Stimulated activated CD4-positive, alpha-beta T cell treated with anti-CD3 and anti-CD28 coated beads, Interleukin-4, amount 100 ng/mL, for 24 hours (primary cell): ENCODE data around the gene XXYLT1.

Experiments used
- DNase-seq: peaks from one replicate; pipeline ENCODE4 v3.0.0-alpha.2; 2020

XXYLT1 gene

DNA sequence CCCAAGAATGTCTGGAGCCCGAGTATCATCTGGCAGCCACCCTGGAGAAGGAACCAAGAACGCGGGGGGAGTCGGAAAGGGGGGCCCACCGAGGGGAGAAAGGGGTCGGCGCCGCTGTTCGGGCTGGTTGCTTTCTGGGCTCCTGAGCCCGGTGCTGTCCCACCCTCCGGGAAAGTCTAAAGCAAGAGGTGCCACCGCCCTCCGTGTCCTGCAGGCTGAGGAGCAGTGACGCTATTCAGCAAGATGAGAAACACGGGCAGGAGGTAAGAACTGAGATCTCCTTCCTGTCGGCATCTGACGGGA is 234.8 kb downstream of the XXYLT1 start:
- DNase-seq, result no peak

DNA sequence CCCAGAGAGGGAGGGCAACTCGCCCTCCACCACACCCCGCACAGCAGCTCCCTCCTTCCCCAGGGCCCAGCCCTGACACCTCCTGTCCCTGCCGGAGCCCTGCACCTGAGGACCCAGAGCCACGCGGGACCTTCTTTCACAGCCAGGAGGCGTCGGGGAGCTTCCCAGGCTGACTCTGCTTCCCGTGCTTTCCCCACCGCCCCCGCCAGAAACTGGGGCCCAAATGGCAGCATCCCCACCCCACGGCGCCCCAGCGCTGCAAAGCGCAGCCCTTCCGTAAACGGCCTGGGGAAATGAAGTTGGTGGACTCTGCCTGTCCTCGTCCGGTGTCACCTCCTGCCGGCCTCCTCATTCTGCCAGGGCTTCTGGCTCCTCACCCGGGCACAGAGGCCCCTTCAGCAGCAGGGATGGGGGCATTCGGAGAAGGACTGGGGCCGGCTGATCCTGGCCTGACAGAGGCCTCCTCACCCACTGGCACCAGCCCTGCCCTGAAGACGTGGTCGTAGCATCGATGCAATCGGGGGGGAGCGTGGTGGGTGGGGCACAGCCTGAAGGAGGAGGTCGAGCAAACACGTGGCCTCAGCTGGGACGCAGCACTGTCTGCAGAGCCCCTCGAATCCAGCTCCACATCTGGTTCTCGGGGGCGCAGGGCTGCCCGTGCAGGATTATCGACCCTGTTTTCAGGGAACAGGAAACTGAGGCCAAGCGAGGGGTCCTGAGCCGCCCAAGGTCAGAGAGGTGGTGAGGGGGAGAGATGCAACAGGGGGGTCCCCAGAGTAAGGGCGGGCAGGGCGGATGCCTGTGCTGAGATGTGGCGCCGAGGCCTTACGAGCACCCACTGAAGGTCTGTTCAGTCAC is 235.4 kb downstream of the XXYLT1 start:
- DNase-seq, result no peak

DNA sequence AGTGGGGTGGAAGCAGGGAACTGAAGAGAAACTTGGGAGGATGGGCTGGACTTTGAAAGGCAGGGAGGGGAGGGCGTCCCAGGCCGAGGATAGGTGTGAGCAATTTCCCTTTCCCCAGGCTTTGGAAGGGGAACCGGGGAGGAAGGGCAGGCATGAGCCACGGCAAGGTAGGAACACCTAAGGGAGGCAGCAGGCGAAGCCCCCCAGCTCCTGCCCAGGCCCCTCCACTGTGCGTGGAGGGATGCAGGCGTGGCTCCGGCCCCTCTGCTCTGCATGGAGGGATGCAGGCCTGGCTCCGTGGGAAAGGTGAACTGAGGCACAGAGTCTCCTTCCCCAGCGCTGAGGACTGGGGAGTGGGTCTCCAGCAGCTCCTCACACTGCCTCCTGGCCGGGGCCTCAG is 236.4 kb downstream of the XXYLT1 start:
- no peak for DNase-seq

DNA sequence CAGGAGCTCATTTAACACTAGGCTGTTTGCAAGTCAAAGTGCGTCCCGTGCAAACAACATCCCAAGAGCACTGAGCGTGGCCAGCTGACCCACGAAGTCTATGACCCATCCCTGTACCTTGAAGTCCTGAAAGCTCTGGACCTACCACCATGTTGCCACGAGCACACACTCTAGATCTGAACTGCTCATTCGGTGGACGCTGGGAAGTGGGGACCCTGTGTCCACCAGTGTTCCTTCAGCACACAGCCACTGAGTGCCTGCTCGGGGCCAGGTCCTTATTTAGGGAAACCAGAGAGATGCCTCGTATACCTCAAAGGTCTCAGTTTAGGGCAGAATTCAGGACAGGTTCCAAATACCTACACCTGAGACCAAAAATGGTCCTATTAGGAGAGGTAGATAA is 236.9 kb downstream of the XXYLT1 start:
- no peak for DNase-seq

DNA sequence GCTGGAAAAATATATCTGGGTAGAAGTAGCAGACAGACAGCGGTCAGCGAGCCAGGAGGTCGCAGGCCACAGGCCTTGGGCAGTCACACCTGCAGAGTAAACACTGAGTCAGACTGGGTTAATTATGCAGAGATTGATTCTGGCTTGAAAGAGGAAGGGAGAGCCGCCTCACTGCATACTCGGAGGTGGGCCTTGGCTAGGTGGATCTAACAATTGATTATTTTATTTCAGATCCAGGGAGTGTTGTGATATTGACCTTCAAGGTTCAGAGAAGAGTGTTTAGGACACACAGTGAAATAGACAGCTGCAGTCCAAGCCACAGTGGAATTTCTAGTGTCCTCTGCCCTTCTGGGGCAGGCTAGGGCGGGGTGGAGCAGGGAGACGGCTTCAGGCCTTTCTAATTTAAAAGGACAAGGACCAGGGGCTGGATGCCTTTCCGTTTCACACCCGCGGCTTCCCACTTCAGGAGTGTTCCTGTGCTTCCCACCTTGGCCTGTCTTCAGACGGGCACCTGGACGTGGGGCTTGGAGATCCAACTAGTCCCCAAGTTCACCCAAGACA is 237.3 kb downstream of the XXYLT1 start:
- DNase-seq, result no peak

DNA sequence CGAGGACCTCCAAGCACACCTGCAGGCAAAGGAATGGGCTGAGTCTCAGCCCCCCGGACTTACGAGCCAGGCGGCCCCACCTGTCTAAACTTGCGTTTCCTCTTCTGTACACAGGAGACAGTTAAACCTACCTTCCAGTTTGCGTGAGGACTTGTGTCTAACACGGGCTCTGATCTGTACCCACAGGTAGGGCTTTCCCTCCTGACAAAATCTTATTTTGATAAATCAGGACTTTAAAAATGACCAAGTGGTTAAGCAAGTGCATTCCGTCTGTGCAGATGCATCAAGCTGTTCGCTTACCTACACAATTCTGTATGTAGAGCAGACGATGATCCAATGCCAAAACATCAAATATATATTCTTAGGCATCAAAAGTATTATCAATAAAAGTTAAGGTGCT is 238.0 kb downstream of the XXYLT1 start:
- no peak for DNase-seq

DNA sequence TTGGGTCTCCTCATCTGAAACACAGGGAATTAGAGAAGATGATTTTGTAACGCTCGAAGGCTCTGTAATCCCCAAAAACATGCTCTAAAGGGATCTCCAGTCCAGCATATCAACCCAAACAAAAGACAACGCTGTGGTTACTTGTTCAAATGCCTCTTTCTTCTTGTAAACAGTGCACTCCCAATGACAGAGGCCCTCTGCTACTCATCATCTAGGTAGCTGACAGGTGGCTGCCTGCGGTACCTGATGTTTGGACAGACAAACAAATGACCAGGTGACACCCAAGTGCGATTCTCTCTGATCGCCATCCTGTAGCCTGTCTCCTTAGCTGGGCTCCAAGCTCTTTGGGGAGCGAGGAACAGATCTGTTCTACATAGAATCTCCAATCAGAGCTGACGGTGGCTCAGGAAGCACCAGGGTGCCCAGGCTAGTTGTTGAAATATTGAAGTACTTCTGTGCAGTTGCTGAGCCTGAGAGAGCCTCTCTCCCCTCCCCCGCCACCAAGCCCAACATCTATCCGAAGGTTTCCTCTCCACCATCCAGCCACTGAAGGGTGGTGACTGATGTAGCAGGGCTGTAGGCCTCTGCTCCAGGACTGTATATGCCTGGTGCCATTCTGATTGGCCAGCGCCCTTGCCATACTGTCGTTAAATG is 238.7 kb downstream of the XXYLT1 start:
- no peak for DNase-seq

DNA sequence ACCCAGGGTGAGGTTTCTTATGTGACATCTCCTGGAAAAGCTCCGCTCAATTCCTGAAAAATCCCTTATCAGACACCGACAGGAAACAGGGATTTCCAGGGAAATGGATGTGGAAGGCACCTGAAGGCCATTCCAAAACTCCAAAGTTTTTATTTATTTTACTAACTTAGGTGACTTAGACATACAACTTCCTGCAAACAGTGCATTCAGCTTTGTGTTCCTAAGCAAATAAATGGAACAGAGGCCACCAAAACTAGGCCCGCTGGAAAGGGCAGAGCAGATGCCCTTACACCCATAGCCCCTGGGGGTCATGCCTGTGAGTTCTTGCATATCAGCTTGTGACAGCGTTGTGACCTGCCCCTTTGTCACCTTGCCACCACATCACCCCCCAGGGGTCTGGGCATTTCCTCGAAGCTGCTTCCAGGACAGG is 239.4 kb downstream of the XXYLT1 start:
- no peak for DNase-seq

DNA sequence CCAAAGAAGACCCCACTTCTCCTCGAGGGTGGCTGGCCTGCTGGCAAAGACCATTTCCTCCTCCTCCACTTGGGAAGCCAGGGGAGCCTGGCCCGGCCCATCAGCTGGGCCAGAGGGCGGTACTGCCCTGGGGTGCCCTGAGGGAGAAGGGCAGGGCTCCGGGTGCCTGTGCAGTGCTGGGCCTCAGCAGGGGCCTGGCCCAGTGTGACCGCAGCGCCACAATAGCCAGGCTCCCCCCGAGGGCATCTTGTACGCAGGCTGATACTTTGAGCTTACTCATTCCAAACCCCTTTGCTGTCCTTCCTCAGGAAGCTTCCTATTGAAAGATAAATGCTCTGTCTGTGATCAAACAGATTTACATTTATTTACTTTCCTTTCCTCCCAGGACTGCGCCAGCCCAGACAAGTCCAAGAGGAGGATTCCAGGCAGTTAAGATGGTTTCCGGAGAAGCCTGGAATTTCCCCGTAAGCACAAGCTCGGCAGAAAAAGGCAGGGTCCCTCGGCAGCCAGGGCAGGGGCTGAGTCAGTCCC is 240.1 kb downstream of the XXYLT1 start:
- no peak for DNase-seq

DNA sequence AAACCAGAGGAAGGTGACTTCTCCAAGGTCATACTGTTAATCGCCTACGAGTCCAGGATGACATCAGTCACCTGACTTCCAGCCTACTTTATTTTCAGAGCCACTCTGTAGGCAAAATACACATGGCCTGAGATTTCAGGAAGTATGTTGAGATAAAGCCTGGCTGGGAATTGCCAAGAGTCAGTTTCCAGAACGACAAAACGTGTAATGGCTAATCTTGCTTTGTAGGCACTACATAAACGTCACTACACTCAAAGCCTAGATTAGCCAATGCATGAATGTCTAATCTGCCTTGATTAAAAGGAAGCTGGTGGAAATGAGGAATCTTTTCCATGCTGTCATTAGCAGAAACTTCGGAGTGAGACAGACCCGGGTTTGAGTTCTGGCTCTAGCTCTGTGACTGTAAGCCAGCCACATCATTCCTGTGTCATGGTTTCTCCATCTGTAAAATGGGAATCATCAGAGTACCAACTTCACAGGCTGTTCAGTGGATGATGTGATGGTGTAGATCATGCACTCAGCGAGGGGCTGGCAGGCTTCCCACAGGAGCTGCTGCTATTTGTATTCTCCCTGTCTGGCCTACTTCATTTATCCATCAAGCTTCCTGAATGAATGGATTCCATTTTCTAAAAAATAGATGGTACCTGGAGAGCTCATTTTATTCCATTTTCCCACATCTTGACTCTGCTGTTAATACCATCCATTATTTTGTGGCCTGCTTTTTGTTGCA is 241.9 kb downstream of the XXYLT1 start:
- DNase-seq, result no peak

DNA sequence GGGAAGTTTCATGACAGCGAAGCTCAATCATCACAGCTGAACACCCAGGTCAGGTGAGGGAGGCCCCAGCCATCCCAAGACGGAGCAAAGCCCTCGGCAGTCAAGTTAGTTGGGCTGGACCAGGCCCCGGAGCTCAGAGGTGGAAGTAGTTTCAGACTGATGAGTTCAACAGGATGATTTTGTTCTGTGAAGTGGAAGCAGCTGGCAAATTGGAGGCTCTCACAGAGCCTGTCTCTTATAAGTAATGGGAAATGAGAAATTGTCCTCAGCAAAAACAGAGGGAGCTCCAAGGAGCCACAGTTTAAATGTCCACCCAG is 245.1 kb downstream of the XXYLT1 start:
- DNase-seq, result no peak

DNA sequence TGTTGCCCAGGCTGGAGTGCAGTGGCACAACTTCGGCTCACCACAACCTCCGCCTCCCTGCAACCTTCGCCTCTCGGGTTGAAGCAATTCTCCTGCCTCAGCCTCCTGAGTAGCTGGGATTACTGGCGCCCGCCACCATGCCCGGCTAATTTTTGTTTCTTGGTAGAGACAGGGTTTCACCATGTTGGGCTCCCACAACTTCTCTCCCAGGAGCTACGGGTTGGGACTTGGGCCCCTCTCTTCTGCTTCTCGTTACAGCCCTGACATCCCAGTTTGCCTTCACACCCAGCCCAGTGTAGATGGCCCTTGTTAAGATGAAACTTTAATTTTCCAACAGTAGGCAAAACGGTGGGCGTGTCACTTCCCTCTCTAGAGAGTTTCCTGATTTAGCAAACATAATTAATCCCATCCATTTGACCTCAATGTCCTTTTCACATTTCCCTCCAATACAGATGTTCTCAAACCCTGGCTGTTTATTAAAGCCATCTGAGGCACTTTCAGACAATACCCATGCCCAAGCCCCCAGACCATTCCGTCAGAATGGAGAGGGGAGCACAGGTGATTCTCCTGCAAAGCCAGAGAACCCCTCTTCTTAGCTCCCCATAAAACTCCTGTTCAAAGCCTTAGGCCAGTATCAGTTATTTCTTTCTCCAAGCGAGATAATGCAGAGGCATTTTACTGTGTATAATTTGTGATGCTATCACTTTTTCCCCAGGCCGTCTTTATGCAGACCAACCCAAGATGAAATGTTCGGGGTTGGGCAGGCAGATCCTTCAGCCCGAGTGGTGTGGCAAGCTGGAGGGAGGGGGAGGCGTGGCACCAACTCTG is 245.7 kb downstream of the XXYLT1 start:
- DNase-seq, result no peak

DNA sequence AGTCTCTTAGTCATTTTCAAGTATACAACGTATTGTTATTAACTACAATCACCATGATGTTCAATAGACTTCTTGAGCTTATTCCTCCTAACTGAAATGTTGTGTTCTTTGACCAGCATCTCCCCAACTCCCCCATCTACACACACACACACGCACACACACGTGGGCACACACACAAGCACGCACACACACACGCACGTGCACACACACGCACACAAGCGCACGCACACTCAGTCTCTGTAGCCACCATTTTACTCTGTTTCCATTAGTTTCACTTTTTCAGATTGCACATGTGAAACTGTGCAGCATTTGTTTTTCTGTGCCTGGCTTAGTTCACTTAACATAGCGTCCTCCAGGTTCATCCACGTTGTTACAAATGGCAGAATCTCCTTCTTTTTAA is 247.0 kb downstream of the XXYLT1 start:
- no peak for DNase-seq

DNA sequence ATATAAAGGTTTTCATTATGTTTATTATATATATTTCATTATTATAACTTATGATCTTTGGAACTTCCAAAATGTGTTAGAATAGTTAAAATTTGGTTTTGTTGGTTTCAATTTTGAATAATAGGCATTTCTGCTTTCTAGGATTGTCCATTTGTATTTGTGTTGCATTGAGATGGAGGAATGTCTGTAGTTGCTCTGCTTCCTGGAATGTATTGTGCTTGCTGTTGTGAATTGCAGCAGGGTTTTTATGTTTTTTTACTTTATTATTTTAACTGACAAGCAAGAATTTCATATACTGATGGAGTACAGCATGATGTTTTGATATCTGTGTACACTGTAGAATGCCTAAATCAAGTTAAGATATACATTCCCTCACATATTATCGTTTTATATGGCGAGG is 247.4 kb downstream of the XXYLT1 start:
- DNase-seq, result no peak

DNA sequence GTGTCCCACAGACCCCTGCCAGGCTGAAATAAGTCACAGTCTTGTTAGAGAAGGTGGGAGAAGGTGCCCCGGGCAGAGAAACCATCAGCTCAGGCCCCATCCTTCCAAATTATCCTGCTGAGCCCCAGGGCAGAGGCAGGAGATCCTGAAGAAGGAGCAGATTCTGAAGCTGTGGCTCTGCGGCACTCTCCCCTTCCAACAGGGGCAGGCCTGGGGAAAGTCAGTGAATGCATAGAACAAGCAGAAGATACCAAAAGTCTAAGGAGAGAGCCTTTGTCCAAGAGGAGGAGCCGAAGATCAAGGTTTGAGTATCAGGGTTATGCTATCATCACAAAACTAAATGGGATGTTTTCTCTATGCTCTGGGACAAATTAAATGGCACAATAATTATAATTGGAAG is 249.3 kb downstream of the XXYLT1 start:
- DNase-seq, result no peak

DNA sequence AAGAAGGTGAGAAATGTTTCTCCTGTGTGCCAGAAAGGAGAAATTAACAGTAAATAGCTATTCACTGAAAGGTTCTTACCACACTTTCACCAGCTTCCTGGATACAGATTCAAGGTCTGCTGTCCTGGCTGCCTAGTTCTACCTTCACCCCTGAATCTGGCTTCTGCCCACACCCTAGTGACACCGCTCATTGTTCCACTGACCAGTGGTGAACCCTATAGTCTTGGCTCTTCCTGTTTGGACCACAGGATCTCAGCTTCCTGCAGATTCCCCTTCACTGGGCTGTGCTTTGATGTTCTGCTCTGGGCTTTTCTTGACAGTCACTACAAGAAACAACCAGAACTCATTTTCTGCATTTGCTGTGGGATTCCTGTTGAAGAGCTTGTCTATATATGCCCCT is 250.0 kb downstream of the XXYLT1 start:
- DNase-seq, result no peak

DNA sequence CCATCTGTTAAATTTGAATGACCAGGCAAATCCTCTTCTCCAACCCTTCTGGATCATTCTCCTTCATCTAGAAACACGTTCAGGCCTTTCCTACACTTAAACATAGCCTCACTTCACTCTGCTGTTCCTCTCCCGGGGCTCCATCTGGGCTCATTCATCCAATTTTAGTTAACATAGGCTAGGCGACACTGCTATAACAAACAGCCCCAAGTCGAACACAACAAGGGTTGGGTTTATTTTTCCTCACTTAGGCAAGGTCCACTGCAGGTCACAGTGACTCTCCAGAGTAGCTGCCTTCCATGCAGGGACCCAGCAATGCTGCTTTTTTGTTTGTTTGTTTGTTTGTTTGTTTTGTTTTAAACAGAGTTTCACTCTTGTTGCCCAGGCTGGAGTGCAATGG is 250.8 kb downstream of the XXYLT1 start:
- no peak for DNase-seq

DNA sequence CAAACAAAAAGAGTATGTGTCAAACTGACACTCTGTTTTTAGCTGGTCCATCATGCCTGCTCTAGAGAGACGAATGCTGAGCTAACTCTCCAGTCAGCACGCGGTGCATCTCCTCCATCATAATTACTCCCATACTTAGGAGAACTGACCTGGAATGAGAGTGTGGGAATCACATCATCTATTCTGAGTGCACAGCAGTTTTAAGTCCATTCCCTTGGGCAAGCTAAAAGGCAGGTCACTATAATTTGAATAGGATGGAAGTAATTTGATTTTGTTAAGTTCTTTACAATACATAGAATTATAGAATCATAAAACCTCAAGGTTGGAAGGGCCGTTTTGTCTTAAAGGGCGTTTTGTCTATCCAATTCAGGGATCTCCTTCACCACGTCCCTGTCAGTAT is 251.6 kb downstream of the XXYLT1 start:
- DNase-seq, result no peak
